Measurements from ENCODE around the gene EID2. TPM values are rescaled to one million over a fixed set of nuclear protein-coding genes. Genes with fewer than 3 reads are reported as not detected.

Gene EID2
- total RNA-seq, 4 donors from 2014 or later = 7.5 to 10.0 (median 8.1) TPM

DNA sequence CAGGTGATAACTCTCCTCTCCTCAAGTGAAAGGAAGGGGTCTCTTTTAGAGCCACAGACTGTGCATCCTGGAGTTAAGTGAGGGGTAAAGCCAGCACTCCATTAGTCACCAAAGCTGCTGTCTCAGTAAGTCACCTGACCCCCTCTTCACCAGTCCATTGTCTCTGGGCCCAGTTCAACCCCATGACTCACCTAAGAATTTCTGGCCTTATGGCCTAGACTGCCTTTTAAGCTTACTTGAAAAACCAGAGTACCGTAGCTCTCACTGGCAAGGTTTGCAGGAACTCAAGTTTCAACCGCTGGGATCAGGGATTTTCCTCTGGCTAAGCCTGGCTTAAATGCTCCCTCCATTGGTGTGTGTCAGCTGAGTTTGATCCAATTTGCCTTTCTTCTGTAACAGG is 23.4 kb upstream of the EID2 start:
- Histone ChIP-seq H3K27me3 (peaks cover 6% of the 10 kb centered on the region), H3K4me1 (peaks cover 0 to under 1% (median 0%) of the 10 kb centered on the region in 4 donors), H3K9me3 (no peaks in the 10 kb centered on the region), H3K4me3 (no peak overlapping the region), H3K36me3 (no peaks in the 10 kb centered on the region), H3K27ac (no peak overlapping the region)
- 64% methylated on average over 2 of the region's 2 CpGs; no CpG with 5 or more reads in 1 of the 2 donors for WGBS, 2 donors (ENCODE audit: low coverage in 1 of 2)
- in situ Hi-C loops (cut with MboI; ENCODE audit: low pct_ligation_motif_present in 1 of 4, low pct_unique_long_range_greater_than_20kb in 1 of 4, low sequenced_read_pairs in 3 of 4) (no loop called here), intact Hi-C loops (cut with DNase I; ENCODE audit: low total_unique reads) (no loop called here)
- TF ChIP-seq EP300 (IDR thresholded peaks at IDR 0.05; ENCODE audit: low read depth) = no peak
- DNase-seq = no peak

DNA sequence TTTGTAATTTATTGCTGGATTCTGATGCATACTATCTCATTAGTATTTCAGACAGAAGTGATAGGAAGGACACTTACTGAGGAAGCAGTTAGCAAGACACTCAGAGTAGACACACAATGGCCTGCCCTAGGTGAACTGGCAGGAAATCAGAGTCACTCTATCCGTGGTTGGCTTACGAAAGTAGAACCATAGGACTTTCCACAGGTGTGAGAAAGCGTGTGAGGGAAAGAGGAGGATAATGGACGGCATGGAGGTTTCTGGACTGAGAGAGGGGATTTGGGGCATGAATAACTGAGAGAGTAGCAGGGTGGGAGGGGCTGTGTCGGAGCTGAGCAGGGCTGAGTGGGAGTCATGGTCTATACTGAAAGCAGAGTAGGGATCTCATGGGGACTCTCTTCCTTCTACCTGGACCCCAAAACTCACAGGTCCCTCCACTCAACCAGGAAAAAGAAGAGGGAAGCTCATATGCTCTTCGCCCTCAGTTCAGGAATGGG is 18.7 kb upstream of the EID2 start:
- no peak for DNase-seq
- in situ Hi-C loops (cut with MboI; ENCODE audit: low pct_ligation_motif_present in 1 of 4, low pct_unique_long_range_greater_than_20kb in 1 of 4, low sequenced_read_pairs in 3 of 4) (loop anchor here (10.0 kb wide), 2 partner anchors 106 to 116 kb away; no protein-coding TSS in a partner anchor), intact Hi-C loops (cut with DNase I; ENCODE audit: low total_unique reads) (no loop called here)
- H3K36me3 ChIP-seq = no peaks in the 10 kb centered on the region
- TF ChIP-seq, protein P1, sequence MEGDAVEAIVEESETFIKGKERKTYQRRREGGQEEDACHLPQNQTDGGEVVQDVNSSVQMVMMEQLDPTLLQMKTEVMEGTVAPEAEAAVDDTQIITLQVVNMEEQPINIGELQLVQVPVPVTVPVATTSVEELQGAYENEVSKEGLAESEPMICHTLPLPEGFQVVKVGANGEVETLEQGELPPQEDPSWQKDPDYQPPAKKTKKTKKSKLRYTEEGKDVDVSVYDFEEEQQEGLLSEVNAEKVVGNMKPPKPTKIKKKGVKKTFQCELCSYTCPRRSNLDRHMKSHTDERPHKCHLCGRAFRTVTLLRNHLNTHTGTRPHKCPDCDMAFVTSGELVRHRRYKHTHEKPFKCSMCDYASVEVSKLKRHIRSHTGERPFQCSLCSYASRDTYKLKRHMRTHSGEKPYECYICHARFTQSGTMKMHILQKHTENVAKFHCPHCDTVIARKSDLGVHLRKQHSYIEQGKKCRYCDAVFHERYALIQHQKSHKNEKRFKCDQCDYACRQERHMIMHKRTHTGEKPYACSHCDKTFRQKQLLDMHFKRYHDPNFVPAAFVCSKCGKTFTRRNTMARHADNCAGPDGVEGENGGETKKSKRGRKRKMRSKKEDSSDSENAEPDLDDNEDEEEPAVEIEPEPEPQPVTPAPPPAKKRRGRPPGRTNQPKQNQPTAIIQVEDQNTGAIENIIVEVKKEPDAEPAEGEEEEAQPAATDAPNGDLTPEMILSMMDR (IDR thresholded peaks at IDR 0.05) = no peak
- no peak for TF ChIP-seq EP300 (IDR thresholded peaks at IDR 0.05; ENCODE audit: low read depth)
- TF ChIP-seq POLR2A (IDR thresholded peaks at IDR 0.05) = no peak
- TF ChIP-seq POLR2AphosphoS5 (IDR thresholded peaks at IDR 0.05) = no peak
- H3K4me1 ChIP-seq = peaks cover 0 to 9% (median 0%) of the 10 kb centered on the region in 4 donors
- no peaks in the 10 kb centered on the region for H3K9me3 ChIP-seq
- no peaks in the 10 kb centered on the region for H3K27me3 ChIP-seq
- 59 to 63% methylated on average over 6 of the region's 6 CpGs for WGBS, 2 donors (ENCODE audit: low coverage in 1 of 2)
- no peak overlapping the region for H3K4me3 ChIP-seq
- H3K27ac ChIP-seq = no peak overlapping the region

DNA sequence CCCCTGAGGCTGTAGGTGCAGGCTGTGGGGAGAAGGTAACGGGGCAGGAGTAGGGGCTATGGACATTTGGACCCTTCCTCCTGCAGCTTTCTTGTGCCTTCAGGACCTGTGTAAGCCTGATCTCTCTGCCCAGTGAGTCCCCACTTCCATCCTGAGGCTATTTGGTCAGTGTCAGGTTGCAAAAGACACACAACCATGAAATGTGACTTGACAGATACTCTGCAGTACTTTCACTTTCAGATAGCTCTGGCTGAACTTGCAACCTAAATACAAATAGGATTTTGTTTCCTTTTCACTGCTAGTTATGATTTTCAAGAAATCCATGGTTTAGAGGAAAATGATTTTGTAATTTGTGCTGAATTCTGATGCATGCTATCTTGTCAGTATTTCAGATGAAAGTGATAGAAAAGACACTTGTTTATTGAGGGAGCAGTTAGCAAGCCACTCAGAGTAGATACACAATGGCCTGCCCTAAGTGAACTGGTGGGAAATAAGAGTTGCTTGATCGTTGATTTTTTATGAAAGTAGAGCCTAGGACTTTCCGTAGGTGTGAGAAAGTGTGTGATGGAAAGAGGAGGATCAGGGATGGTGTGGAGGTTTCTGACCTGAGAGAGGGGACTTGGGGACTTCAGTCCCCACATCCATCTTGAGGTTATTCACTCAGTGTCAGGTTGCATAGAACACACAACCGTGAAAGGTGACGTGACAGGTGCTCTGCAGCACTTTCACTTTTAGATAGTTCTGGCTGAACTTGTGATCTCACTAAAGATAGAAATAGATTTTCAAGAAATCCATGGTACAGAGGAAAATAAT is 18.1 kb upstream of the EID2 start:
- Histone ChIP-seq H3K4me3 (no peak overlapping the region), H3K9me3 (no peaks in the 10 kb centered on the region), H3K27me3 (no peaks in the 10 kb centered on the region), H3K36me3 (no peaks in the 10 kb centered on the region), H3K27ac (no peak overlapping the region), H3K4me1 (peaks cover 0 to 9% (median 0%) of the 10 kb centered on the region in 4 donors)
- intact Hi-C loops (cut with DNase I; ENCODE audit: low total_unique reads) (no loop called here), in situ Hi-C loops (cut with MboI; ENCODE audit: low pct_ligation_motif_present in 1 of 4, low pct_unique_long_range_greater_than_20kb in 1 of 4, low sequenced_read_pairs in 3 of 4) (loop anchor here (10.0 kb wide), 2 partner anchors 107 to 117 kb away; no protein-coding TSS in a partner anchor)
- no peak for DNase-seq
- WGBS, 2 donors (ENCODE audit: low coverage in 1 of 2) = 51 to 56% methylated on average over 4 to 5 of the region's 5 CpGs
- TF ChIP-seq, protein P1 (IDR thresholded peaks at IDR 0.05) = no peak
- no peak for TF ChIP-seq POLR2AphosphoS5 (IDR thresholded peaks at IDR 0.05)
- no peak for TF ChIP-seq POLR2A (IDR thresholded peaks at IDR 0.05)
- TF ChIP-seq EP300 (IDR thresholded peaks at IDR 0.05; ENCODE audit: low read depth) = no peak

DNA sequence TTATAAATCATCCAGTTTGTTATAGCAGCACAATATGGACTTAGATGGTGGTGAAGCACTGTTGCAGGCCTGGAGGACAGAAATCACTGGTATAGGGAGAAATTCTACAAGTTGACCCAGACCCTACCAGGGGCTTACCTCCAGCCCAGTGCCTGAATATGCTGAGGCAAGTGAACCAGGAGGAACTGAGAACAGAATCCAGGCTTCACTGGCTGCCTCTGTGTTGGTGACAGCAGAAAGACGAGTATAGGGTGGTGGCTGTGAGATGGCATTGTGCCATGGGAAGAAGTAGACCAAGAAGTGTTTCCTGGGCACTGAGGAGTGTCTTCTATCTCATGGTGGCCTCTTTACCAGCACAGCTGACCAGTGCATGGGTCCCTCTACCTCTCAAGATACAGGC is 15.9 kb upstream of the EID2 start:
- Histone ChIP-seq H3K9me3 (no peaks in the 10 kb centered on the region), H3K27ac (no peak overlapping the region), H3K4me3 (no peak overlapping the region), H3K4me1 (peaks cover 0 to 9% (median 0%) of the 10 kb centered on the region in 4 donors), H3K27me3 (no peaks in the 10 kb centered on the region), H3K36me3 (no peaks in the 10 kb centered on the region)
- in situ Hi-C loops (cut with MboI; ENCODE audit: low pct_ligation_motif_present in 1 of 4, low pct_unique_long_range_greater_than_20kb in 1 of 4, low sequenced_read_pairs in 3 of 4) = loop anchor here (10.0 kb wide), 2 partner anchors 109 to 119 kb away; no protein-coding TSS in a partner anchor
- TF ChIP-seq POLR2AphosphoS5 (IDR thresholded peaks at IDR 0.05) (no peak), EP300 (IDR thresholded peaks at IDR 0.05; ENCODE audit: low read depth) (no peak), POLR2A (IDR thresholded peaks at IDR 0.05) (no peak)
- TF ChIP-seq, protein P1 (IDR thresholded peaks at IDR 0.05) = no peak
- intact Hi-C loops (cut with DNase I; ENCODE audit: low total_unique reads) = no loop called here
- DNase-seq = no peak
- WGBS, 2 donors (ENCODE audit: low coverage in 1 of 2) = 38% methylated on average over 1 of the region's 1 CpG; no CpG with 5 or more reads in 1 of the 2 donors
